Forelimb muscle (tissue), 1 donor: ENCODE measurements around the gene CD7. TPM values are rescaled to one million over a fixed set of nuclear protein-coding genes. Genes with fewer than 3 reads are reported as not detected.
A peak's percentile ranks its signal among the peaks of the same experiment; 100 is the strongest.

ENCODE experiments used
- DNase-seq: peaks from one replicate; pipeline ENCODE4 v3.0.0-alpha.2; 2013; ENCODE audit warnings: low read depth
- polyA plus RNA-seq: library from polyadenylated mRNA; unstranded; fragments of 120-200 nt; gene quantifications from one replicate; pipeline ENCODE4 v1.2.1, GENCODE V29; 2013; ENCODE audit not compliant: insufficient read length

The CD7 gene
- polyA plus RNA-seq, 1 donor = 0.43 TPM

DNA sequence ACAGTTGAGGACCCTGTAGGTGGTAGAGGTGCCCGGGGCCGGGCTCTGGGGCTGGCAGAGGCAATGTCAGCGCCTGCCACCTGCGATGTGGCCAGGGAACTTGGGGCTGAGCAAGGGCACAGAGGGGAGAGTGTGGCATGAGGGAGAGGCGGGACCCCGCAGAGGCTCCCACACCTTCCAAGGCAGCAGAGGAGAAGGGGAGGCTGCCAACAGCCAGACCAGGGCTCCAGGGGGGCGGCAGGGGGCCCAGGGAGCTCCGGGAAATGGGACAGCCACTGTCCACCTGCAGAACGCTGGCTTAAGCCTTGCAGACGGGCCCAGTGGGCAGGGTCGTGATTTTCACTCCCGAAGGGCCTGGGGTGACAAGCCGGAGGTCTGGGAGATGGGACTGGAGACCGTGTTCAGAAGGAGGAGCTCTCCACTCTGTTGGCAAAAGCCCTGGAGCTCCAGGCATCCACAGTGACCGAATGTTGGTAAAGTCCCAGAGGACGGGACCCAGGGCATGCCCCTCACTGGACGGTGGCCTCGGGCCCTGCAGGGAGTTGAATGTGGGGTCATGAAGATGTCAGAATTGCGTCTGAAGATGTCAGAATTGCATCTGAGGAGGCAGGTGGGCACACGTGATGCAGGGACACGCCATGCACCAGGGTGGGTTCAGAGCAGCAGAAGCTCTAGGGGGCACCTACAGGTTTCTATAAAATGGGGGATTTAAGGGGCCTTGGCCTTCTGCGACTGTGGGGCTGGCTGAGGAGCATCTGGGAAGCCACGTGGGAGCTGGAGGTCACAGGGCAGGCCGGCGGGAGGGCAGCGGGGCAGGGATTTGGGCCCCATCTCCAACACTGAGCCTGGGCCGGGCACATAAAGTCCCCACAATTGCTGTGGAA, 18.6 kb downstream of the CD7 start:
- DNase-seq = no peak

DNA sequence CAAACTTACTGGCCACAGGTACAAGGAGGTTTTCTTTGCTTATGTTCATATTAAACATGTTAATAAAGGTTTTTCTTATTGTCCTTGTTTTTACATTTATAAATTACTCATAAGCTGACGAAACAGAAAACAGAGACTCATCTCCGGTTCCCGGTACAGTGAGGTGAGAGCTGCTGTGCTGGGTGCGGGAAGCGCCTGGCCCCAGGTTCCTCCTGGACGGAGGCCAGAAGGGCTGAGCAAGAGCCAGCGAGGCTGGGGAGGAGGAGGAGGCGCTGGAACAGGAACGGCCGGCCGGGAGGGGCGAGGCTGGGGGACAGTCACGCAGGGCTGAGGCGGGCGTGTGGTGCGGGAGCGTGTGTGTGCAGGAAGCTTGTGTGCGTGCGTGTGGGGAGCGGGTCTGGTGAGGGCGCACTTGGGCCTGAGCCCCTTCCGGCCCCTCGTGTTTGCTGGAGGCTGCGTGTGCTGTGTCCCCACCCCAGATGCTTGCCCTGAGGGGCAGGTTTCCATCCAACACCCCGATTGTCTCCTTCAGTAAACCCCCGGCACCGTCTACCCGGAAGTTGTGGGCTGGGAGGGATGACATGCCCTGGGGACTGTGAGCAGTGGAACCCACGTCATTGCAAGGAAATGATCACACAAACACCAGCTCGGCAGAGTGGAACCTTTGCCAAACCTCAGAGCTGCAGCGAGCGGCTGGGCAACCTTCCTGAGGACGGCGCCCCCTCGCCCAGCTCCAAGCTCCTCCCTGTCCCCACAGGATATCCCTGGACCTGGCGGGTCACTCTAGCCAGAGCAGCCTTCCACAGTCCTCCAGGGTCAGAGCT, 19.5 kb downstream of the CD7 start:
- peak; percentile 51 for DNase-seq

DNA sequence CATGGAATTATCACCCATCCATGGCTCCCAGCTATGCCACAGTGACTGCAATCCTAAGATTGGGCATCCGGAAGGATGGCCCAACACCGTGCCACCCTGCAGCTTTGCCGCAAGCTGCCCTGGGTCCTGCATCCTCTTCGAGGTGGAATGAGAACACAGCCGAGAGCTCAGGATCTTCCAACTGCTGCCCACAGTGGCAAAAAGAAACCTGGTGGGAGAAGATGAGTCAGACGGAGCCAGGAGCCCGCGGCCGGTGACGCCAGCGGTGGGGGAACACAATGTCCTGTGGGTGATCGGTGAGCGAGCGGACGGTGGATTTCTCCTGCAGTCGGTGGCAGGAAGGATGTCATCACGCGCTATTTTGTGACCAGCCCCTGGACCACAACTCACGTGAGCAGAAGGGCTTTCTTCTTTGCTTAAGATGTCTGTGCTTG, 20.1 kb downstream of the CD7 start:
- DNase-seq = no peak

DNA sequence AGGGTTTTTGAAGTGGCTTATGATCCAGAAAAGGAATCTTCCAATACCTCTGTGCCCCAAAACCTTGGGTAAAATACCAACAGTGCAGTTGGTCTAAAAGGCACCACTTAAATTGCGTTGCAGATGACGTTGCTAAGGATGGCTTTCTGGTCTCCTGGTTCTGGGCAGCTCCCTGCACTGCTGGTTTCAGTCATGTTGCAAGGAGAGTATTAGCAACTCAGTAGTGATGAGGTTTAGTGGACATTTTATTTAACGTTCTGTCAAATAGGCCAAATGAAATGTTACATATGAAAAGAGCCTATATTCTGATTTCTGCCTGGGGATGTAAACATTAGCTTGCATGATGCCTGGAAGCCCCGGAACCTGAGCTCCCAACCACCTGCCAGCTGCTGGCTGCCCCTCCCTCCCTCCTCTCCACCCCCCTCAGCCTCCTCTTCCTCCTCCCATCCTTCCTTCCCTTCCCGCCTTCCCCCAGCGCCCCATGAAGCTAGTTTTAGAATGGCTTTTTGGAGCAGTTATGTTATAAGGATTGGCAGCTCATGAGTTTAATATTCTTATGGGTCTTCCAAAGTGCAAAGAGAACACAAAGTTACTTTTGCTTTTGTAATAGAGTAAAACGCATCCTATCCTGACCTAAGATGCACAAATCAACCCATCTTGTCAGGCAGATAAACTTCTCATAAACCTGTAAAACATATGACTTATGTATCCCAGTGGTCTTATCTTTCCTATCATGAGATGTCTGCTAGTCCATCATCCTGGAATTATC, 20.7 kb downstream of the CD7 start:
- no peak for DNase-seq

DNA sequence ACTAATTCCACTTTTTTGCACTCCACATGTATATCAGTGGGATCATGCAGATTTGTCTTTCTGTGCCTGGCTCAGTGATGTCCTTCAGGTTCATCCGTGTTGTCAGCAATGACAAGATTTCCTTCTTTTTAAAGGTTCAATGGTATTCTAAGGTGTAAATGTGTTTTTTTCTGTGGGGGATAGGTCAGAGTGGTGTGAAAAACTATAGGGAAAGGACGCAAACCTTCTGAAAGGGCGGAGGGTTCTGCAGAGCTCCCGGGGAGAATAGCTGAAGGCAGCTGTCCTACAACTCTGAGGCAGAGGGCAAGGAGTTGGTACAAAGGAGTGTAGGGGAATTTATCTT, 22.0 kb downstream of the CD7 start:
- no peak for DNase-seq

DNA sequence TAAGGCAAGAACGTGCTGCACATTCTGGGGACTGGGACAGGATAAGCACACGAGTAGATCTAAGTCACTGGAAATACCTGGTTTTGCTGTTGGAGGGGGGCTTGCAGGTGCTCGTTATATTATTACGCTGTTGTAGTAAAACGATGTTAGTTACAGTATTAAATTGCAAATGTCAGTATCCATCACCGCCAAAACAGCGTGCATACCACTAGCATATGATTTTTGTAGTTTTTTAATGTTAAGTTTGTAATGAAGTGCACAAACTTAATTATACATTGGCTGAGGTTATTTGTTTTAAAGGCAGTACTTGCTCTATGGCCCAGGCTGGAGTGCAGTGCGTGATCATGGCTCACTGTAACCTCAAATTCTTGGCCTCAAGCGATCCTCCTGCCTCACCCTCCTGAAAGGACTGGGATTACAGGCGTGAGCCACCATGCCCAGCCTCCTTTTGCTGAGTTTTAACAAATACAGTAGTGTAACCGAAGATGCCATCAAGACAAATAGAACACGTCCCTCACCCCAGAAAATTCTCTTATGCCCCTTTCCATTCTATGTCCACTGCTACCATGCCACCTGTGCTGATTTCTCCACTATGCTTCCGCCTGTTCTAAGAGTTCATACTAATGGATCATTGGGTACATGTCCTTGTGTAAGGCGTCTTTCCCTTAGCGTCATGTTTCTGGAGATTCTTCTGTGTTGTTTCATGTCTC, 23.2 kb downstream of the CD7 start:
- no peak for DNase-seq

DNA sequence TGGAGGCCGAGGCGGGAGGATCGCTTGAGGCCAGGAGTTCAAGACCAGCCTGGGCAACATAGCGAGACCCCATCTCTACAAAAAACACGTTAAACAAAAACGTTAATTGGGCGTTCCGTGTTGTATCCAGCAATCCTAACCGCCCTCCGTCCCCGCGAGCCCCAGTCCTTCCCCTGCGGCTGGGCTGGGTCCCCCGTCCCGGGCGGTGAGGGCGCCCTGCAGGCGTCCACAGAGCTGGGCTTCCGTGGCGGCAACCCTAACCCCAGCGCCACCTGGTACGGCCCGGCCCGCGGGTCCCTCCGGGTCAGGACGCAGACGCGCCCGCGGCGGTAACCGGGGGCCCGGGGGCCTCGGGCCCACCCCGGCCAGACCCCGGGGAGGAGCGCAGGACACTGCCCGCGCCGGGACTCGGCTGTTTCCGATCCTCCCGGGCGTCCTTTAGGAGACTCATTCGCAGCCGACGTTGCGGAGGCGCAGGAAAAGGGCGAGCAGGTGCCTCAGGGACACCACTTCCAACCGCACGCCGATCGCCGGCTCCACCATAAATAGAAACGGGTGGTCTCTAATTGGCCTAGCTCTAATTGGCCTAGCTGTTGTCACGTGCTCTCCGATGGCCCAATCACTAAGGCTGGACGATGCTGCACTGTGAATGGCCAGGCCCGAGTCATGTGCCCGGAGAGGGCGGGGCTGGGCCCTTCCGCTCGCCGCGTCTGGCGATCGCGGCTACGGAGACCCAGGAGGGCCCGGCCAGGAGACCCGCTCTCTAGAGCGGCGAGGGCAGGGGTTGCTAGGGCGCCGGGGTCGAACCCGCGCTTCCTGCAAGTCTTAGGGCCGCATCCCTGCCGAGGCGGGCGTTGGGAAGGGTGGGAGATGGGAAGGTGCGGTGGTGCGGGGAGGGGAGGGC, 24.9 kb downstream of the CD7 start:
- DNase-seq = peak; percentile 96

DNA sequence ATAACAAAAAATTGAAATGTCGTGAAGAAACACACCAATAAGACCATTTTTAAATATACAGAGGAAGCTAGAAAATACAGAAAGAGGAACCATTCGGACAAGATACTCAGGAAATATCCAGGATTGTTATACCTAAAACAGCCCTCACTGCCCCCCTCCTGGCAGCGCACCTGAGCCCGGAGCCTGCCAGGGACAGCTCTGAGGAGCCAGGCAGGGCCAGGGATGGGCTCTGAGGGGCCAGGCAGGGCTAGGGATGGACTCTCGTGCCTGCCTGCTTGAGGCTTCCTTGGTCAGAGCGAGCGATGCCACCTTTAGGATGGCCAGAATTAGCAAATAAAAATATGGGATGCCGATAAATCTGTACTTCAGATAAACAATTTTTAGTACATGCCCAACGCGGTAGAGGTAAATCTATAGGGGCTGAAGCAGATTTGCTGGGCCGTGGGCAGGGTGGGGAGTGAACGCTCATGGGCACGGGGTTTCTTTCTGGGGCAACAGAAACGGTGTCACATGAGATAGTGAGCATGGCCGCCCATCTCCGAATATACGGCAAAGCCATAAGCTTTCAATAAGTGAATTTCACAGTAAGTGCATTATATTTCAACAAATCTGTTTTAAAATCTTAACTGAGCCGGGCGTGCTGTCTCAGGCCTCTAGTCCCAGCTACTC, 25.7 kb downstream of the CD7 start:
- DNase-seq = no peak

DNA sequence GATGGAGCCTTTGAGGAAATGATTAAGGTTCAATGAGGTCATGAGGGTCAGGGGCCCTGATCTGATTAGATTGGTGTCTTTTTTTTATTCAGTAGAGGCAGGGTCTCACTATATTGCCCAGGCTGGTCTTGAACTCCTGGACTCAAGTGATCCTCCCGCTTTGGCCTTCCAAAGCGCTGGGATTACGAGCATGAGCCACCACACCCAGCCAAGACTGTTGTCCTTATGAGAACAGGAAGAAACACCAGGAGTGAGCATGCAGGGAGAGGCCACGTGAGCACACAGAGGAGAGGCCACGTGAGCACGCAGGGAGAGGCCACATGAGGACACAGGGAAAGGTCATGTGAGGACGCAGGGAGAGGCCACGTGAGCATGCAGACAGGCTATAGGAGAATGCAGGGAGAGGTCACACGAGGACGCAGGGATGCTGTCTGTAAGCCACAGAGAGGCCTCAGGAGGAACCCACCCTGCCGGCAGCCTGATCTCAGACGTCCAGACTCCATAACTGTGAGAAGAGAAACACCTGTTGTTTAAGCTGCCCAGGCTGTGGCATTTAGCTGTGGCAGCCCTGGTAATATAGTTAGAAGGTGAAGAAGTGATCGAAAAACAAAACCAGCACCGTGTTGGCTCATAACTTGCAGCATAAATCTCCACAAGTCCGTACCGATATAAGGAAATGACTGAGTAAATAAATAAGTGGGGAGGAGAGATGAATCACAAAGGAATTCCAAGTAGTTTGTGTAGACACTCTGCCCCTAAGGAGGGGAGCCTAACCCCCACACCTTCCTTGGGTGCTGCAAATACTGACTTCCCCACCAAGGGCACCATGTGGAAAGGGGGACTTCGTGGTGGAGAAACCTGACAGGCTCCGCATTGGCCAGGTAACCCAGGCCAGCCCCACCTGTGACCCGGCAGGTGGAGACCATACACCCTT, 29.3 kb downstream of the CD7 start:
- DNase-seq = no peak

DNA sequence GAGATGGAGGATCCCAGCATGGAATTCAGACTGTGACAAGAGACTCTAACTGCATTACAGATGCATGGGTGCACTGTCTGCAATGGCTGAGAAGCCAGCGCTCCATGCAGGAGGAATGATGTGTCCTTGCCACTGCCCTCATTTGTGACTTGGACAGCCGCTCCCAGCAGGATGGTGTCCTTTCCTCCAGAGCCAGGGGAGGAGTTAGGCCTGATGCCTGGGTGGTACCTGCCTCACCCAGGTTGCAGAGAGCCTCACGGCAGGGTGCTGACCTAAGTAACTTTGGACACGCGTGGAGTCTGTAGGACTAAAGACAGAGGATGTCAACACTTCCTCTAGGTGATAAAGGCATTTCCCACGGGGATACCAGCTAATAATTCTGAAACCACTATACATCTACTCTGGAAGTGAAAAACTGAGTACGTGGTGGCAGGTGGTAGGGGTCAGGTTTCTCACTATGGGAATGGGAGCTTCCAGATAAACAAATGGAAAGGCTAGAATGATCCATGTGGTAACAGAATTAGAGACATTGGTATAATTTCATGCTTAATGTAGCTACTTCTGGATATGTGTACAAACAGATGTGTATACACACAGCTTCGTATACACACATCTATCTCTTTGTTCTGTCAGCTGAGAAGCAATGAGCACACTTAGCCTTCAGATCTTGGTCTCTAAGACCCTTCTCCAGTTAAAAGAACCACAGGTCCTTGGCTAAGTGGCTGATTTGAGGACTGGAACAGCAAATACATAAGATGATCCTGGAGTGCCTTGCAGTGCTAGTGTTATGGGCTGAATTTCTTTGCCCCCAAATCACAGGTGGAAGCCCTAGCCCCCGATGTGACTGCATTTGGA, 30.2 kb downstream of the CD7 start:
- DNase-seq = no peak

DNA sequence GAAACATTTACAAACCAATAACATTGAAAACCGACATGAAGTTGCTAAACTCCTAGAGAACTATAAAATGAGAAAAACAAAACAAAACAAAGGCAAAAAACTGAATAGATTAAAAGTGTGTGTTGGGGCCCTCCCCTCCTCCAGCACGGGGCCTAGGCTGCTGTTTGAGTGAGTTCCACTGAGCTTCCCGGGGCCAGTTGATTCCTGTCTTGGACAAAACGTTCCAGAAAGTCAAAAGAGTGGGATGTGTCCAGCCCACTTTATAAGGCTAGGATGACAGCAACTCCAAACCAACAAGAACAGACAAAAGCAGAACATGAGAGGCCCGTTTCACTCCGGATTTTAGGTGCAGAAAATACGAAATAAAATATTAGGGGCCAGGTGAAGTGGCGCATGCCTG, 32.3 kb downstream of the CD7 start:
- DNase-seq = no peak

DNA sequence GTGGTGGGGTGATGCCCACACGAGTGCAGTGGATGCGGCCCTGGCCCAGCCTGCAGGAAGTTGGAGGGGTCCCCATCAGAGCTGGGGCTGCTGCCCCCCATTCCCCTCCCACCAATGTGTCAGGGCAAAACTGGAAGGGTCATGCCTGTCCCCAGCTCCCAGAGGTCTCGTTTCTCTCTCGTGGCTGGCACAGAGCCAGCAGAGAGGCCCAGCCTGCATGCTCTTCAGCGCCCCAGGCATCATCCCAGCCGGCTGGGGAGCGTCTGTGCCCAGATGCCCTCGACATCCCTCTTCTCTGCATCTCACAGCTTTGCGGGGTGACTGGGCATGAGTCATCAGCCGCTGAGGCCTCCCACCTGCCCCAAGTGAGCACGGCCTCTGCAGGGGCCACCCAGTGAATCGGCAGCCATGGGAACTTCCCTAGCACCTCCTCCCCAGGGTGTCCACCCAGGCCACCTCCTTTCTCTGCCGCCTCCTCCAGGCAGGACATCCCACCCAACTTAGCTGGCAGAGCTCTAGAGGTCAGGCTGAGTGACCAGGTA, 34.1 kb downstream of the CD7 start:
- DNase-seq = no peak

DNA sequence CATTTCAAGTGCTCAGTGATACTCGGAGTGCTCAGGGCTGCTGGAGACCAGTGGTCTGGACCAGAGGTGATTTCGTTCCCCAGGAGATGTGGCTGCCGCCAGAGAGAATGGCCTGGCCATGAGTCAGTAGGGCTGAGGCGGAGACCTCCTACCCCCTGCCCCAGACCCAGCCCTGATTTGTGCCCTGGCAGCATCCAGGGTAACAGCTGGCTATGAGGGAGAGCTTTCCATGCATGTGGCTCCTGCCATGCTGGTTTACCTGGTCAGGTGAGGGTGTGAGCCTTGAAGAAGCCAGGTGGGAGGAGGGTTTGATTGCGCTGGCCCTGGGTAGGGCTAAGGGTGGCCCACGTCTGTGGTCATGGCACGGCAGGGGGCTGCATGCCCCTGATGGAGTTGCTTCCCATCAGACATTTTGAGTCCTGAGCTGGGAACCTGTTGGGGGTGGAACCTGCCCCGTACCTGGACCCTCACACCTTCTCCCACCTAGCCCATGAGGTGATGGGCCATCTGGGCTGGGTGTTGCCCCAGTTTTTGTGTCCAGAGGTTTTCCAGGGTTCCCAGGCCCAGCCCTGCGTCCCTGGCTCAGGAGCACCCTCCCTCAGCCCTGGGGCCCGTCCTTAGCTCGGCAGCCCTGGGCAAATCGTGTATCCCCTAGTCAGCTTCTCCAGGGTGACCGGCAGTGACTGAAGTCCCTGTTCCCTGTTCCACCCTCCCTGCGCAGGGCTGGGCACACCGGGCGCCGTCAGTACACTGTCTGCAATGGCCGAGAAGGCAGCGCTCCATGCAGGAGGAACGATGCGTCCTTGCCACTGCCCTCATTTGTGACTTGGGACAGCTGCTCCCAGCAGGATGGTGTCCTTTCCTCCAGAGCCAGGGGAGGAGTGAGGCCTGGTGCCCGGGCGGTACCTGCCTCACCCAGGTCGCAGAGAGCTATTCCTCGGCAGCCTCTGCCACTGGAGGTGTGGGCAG, 34.9 kb downstream of the CD7 start:
- no peak for DNase-seq

DNA sequence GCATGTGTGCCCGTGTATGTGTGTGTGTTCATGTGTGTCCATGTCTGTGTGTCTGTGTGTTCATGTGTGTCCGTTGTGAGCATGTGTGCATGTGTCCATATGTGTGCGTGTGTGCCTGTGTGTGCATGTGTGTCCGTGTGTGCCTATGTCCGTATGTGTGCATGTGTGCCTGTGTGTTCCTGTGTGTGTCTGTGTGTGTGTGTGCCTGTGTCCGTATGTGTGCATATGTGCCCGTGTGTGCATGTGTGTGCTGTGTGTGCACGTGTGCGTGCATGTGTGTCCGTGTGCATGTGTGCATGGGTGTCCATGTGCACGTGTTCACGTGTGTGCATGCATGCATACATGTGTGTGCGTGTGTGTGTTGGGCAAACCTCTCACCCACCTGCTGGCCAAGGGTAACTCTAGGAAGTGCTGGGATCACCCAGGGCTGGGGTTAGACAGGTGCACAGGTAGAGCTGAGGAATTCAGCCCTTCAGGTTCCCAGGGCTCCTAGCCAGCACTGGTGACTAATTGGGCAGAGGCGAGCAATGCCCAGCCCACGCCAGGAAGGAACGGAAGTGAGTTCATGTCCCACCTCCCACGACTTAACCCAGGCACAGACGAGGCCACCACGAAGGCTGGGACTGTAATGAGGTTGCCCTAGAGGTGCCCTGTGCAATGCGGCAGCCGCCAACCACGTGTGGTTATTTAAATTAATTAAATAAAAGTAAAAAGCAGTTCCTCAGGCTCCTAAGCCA, 35.7 kb downstream of the CD7 start:
- DNase-seq = no peak

DNA sequence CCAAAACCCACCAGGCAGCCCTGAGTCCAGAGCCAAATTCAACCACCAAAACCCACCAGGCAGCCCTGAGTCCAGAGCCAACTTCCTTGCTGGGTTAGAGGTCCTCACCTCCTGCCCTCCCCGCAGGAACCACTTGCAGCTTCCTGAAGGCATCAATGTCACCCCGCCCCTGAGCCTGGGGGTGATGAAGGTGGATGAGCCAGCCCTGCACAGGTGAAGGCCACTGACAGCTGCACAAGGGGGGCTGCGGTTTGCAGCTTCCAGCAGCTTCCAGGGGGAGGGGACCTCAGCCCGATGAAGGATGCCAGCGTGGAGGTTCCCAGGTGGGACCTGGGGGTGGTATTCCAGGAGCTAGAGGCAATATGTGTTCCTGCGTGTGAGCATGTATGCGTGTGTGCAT, 36.3 kb downstream of the CD7 start:
- no peak for DNase-seq

DNA sequence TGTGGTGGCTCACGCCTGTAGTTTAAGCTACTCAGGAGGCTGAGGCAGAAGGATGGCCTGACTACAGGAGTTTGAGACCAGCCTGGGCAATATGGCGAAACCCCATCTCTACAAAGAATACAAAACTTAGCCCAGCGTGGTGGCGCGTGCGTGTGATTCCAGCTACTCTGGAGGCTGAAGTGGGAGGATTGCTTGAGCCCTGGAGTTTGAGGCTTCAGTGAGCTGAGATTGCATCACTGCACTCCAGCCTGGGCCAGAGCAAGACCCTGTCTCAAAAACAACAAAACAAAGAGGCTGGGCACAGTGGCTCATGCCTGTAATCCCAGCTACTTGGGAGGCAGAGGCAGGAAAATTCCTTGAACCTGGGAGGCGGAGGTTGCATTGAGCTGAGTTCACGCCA, 36.9 kb downstream of the CD7 start:
- DNase-seq = no peak
